ENCODE data around the gene SPAG17.

Gene SPAG17
- 0 to 0.32 (median 0.07) reads per million in 9 experiments for total RNA-seq

GRCh38 chr1:118185084-118185832, at the start of gene SPAG17:
Gene SPAG17, minus strand, starts transcription at chr1:118185228. Its CDS starts 71 bp downstream, at chr1:118185157.
- Mint-ChIP-seq H3K27ac (no peak within 1 kb of the TSS), H3K27me3 (peaks cover 0 to 19% of the 10 kb centered on the region in 2 donors), H3K4me1 (ENCODE audit: low read depth in 2 of 2) (peaks cover 0 to 5% of the 10 kb centered on the region in 2 donors), H3K9me3 (peaks cover 5 to 14% of the 10 kb centered on the region in 2 donors), H3K4me3 (no peak within 1 kb of the TSS), H3K36me3 (ENCODE audit: insufficient read depth) (no peaks in the 10 kb centered on the region)
- no peak for ATAC-seq (replicated peaks)
- no peak for DNase-seq

GRCh38 chr1:118225471-118225870, 40.4 kb upstream of the SPAG17 start:
- Mint-ChIP-seq H3K4me3 (no peak overlapping the region), H3K36me3 (ENCODE audit: insufficient read depth) (no peaks in the 10 kb centered on the region), H3K9me3 (peaks cover 0 to 5% of the 10 kb centered on the region in 2 donors), H3K4me1 (ENCODE audit: low read depth in 2 of 2) (no peaks in the 10 kb centered on the region), H3K27ac (no peak overlapping the region), H3K27me3 (no peaks in the 10 kb centered on the region)
- ATAC-seq (replicated peaks) = no peak
- no peak for DNase-seq

GRCh38 chr1:118223426-118223825, 38.4 kb upstream of the SPAG17 start:
- Mint-ChIP-seq H3K9me3 (peaks cover 0 to 5% of the 10 kb centered on the region in 2 donors), H3K36me3 (ENCODE audit: insufficient read depth) (no peaks in the 10 kb centered on the region), H3K4me3 (no peak overlapping the region), H3K4me1 (ENCODE audit: low read depth in 2 of 2) (no peaks in the 10 kb centered on the region), H3K27ac (no peak overlapping the region), H3K27me3 (no peaks in the 10 kb centered on the region)
- no peak for ATAC-seq (replicated peaks)
- DNase-seq = no peak

DNA sequence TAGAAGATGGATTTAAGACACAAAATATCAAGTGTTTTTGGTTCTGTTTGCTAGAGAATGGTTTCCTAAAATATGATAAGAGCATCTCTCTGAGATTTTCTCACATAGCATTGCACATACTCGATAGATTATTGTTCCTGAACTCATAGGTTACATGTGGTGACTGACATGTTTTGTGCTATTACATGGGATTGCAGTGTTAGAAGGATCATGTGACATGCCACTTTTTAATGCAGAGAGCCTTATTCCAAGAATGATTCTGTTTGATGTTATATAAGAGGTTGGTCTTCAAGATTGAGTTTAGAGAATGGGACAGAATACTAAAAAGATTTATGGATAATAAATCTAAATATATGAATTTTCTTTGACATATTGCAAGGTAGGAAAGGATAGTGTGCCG, 34.4 kb upstream of the SPAG17 start:
- no peaks in the 10 kb centered on the region for H3K27me3 Mint-ChIP-seq
- no peaks in the 10 kb centered on the region for H3K4me1 Mint-ChIP-seq (ENCODE audit: low read depth in 2 of 2)
- no peak overlapping the region for H3K27ac Mint-ChIP-seq
- no peaks in the 10 kb centered on the region for H3K36me3 Mint-ChIP-seq (ENCODE audit: insufficient read depth)
- no peak overlapping the region for H3K4me3 Mint-ChIP-seq
- no peak for DNase-seq
- peaks cover 2 to 7% of the 10 kb centered on the region in 2 donors for H3K9me3 Mint-ChIP-seq
- ATAC-seq (replicated peaks) = no peak

- ATAC-seq (replicated peaks) = no peak
- H3K9me3 Mint-ChIP-seq = peaks cover 2 to 7% of the 10 kb centered on the region in 2 donors
- no peaks in the 10 kb centered on the region for H3K4me1 Mint-ChIP-seq (ENCODE audit: low read depth in 2 of 2)
- H3K4me3 Mint-ChIP-seq = no peak overlapping the region
- H3K36me3 Mint-ChIP-seq (ENCODE audit: insufficient read depth) = no peaks in the 10 kb centered on the region
- no peak overlapping the region for H3K27ac Mint-ChIP-seq
- DNase-seq = no peak
- H3K27me3 Mint-ChIP-seq = no peaks in the 10 kb centered on the region
These were observed 32.3 kb upstream of the SPAG17 start for GRCh38 chr1:118217141-118217838.

DNA sequence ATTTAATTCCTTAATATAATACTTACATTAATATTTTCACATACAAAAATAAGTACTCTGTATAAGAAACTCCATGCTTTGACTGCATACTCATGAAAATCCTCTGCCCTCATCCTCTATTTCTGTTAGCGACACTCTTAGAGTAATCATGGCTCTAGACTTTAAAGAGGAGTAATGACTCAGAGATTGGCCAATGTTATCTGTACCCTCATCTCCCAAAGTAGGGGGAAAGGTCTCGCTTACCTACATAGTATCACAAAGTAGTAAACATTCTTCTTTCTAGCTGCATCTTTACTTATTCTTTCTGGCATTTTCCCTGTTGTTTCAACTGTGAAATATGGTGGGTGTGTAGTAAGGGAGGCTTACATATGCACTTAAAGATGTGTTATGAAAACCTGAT, 29.8 kb upstream of the SPAG17 start:
- H3K9me3 Mint-ChIP-seq = peaks cover 5 to 7% of the 10 kb centered on the region in 2 donors
- DNase-seq = no peak
- H3K27me3 Mint-ChIP-seq = no peaks in the 10 kb centered on the region
- no peaks in the 10 kb centered on the region for H3K4me1 Mint-ChIP-seq (ENCODE audit: low read depth in 2 of 2)
- no peak for ATAC-seq (replicated peaks)
- H3K27ac Mint-ChIP-seq = no peak overlapping the region
- no peaks in the 10 kb centered on the region for H3K36me3 Mint-ChIP-seq (ENCODE audit: insufficient read depth)
- H3K4me3 Mint-ChIP-seq = no peak overlapping the region

DNA sequence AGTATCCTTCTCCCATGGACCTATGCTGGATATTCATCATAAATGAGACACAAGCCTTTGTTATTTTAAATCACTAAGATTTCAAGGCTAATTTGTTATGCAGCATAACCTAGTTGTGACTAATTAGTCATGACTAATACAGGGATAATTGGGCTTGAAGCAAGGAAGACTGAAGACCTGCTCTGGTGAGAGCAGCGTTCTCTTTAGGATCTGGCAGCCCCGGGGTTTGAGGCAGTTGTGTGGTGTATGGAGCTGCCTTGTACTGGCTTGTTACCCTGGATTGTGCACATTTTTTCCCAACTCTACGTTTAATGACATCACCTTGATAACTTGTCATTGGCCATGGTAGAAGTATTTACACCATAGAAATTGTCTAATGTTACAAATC, 25.7 kb upstream of the SPAG17 start:
- H3K27me3 Mint-ChIP-seq = no peaks in the 10 kb centered on the region
- peaks cover 5 to 12% of the 10 kb centered on the region in 2 donors for H3K9me3 Mint-ChIP-seq
- H3K27ac Mint-ChIP-seq = no peak overlapping the region
- ATAC-seq (replicated peaks) (no peak), DNase-seq (no peak)
- H3K4me3 Mint-ChIP-seq = no peak overlapping the region
- no peaks in the 10 kb centered on the region for H3K4me1 Mint-ChIP-seq (ENCODE audit: low read depth in 2 of 2)
- peaks cover 3% of the 10 kb centered on the region for H3K36me3 Mint-ChIP-seq (ENCODE audit: insufficient read depth)

DNA sequence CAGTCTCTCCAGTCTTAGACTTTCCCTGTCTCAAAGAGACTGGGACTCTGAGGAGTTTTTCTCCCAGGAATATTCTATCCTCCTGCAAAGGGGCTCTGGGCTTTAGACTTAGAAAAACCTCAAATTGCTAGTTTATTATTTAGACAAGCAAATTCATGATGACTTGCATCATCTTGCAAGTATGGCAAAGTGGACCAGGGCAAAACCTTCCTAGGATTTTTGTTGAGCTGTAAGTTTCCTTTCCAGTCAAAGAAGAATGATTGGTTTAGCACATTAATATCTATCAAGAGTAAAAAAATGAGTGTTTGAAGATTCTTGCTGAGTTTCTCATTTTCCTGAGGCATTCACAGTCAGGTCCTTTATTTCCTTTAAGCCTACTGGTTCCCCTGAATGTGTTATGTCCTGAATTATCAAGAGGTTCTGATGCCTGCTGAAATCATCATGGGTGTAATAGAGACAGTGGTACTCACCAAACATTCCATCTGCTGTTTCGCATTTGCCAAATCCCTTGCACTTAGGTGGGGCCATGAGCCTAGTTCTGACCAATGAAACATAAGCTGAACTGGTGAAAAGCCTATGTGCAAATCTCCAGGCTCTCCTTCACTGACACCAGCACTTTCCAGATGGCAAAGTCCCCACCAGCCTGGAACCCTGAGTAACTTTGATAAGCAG, 25.2 kb upstream of the SPAG17 start:
- H3K9me3 Mint-ChIP-seq = peaks cover 3 to 6% of the 10 kb centered on the region in 2 donors
- H3K4me3 Mint-ChIP-seq = no peak overlapping the region
- no peaks in the 10 kb centered on the region for H3K4me1 Mint-ChIP-seq (ENCODE audit: low read depth in 2 of 2)
- no peak overlapping the region for H3K27ac Mint-ChIP-seq
- no peak for ATAC-seq (replicated peaks)
- peaks cover 3% of the 10 kb centered on the region for H3K36me3 Mint-ChIP-seq (ENCODE audit: insufficient read depth)
- no peaks in the 10 kb centered on the region for H3K27me3 Mint-ChIP-seq
- DNase-seq = no peak

GRCh38 chr1:118209648-118210047, 24.6 kb upstream of the SPAG17 start:
- H3K36me3 Mint-ChIP-seq (ENCODE audit: insufficient read depth) = peaks cover 3% of the 10 kb centered on the region
- H3K9me3 Mint-ChIP-seq = peaks cover 3 to 6% of the 10 kb centered on the region in 2 donors
- H3K27me3 Mint-ChIP-seq = no peaks in the 10 kb centered on the region
- no peaks in the 10 kb centered on the region for H3K4me1 Mint-ChIP-seq (ENCODE audit: low read depth in 2 of 2)
- no peak overlapping the region for H3K27ac Mint-ChIP-seq
- no peak for ATAC-seq (replicated peaks)
- no peak overlapping the region for H3K4me3 Mint-ChIP-seq
- DNase-seq = no peak

DNA sequence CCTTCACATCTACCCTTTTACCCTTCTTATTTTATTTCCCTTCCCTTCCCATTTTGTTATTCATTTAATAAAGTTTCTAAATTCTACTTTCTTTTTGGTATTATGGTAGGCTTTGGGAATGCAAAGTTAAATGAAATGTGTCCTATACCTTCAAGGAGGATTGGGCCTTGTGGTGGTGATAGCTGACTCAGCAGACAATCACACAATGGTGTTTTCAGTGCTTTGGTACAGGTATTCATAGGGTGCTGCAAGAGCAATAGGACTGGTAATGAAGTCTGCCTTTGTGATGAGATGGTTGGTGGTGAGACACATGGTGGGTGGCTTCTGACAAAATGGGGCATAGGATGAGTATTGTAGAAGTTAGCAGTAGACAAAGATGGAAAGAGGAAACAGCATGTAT, 21.9 kb upstream of the SPAG17 start:
- peaks cover 3% of the 10 kb centered on the region for H3K36me3 Mint-ChIP-seq (ENCODE audit: insufficient read depth)
- H3K4me3 Mint-ChIP-seq = no peak overlapping the region
- no peaks in the 10 kb centered on the region for H3K27me3 Mint-ChIP-seq
- no peaks in the 10 kb centered on the region for H3K4me1 Mint-ChIP-seq (ENCODE audit: low read depth in 2 of 2)
- peaks cover 7 to 16% of the 10 kb centered on the region in 2 donors for H3K9me3 Mint-ChIP-seq
- DNase-seq = no peak
- ATAC-seq (replicated peaks) = no peak
- no peak overlapping the region for H3K27ac Mint-ChIP-seq

- Mint-ChIP-seq H3K36me3 (ENCODE audit: insufficient read depth) (peaks cover 3% of the 10 kb centered on the region), H3K9me3 (peaks cover 7 to 16% of the 10 kb centered on the region in 2 donors), H3K4me3 (no peak overlapping the region), H3K27ac (no peak overlapping the region), H3K4me1 (ENCODE audit: low read depth in 2 of 2) (no peaks in the 10 kb centered on the region), H3K27me3 (no peaks in the 10 kb centered on the region)
- ATAC-seq (replicated peaks) (no peak), DNase-seq (no peak)
These were observed 19.6 kb upstream of the SPAG17 start for GRCh38 chr1:118204648-118205047.

DNA sequence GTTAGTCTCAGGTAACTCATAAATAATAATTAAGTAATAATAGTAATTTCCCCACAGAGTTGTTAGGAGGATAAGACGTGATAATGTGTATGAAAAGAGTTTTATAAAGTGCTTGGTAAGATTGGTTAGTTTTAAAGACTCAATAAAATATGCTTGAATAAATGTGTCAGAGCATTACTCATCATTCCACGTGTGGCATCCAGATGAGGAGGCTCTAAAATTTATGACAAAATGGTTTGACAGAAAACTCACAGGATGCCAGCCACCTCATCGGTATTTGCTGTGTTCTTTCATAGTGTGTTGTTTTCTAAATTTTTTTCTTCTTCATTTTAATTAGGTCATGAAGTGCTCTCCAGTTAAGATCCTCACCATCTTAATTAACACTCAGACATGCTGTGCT, 19.1 kb upstream of the SPAG17 start:
- H3K27ac Mint-ChIP-seq = no peak overlapping the region
- ATAC-seq (replicated peaks) (no peak), DNase-seq (no peak)
- H3K4me1 Mint-ChIP-seq (ENCODE audit: low read depth in 2 of 2) = no peaks in the 10 kb centered on the region
- no peak overlapping the region for H3K4me3 Mint-ChIP-seq
- no peaks in the 10 kb centered on the region for H3K27me3 Mint-ChIP-seq
- peaks cover 7 to 16% of the 10 kb centered on the region in 2 donors for H3K9me3 Mint-ChIP-seq
- H3K36me3 Mint-ChIP-seq (ENCODE audit: insufficient read depth) = peaks cover 3% of the 10 kb centered on the region

GRCh38 chr1:118202076-118202608, 17.1 kb upstream of the SPAG17 start:
- no peaks in the 10 kb centered on the region for H3K4me1 Mint-ChIP-seq (ENCODE audit: low read depth in 2 of 2)
- H3K27me3 Mint-ChIP-seq = no peaks in the 10 kb centered on the region
- DNase-seq = no peak
- no peak for ATAC-seq (replicated peaks)
- peaks cover 7 to 10% of the 10 kb centered on the region in 2 donors for H3K9me3 Mint-ChIP-seq
- no peak overlapping the region for H3K27ac Mint-ChIP-seq
- H3K4me3 Mint-ChIP-seq = no peak overlapping the region
- no peaks in the 10 kb centered on the region for H3K36me3 Mint-ChIP-seq (ENCODE audit: insufficient read depth)
